GM18873 (cell line): ENCODE results near the gene CYP27A1.

Source experiments
- ATAC-seq: cut with Tn5 transposase; IDR thresholded peaks from one replicate; pipeline ENCODE4 v1.9.1; 2021; ENCODE audit warnings: mild to moderate bottlenecking, moderate library complexity, moderate number of reproducible peaks; ENCODE audit not compliant: unreplicated experiment, low FRiP score

The CYP27A1 gene

DNA sequence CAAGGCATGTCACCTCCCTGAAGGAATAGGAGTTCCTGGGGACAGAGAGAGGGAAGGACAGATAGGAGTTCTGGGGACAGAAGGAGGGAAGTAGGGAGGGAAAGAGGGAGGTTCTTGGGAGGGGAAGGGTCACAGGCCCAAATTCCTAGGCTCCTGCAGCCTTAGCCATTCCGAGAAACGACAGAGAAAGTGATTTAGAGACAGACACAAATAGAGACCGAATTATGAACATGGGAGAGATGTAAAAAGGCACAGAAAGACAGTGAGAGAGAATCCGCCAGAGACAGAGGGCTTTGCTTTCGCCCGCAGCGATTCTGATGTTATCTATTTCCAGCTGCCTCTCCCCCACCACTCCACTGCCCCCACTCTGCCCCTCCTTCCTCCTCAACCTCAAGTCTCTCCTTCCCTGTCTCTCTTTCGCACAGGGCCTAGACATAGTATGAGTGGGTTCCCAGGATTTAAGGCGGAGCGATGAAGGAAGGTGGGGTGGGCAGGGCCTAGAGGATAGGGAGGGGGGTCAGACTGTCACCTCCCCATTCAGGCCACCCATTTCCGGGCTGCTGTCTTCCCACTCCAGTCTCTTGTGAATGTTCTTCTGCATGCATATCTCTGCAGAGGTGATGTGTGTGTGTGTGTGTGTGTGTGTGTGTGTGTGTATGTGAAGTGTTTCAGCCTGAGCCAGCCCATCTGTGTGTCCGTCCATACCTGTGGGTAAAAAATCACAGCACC is 74.4 kb downstream of the CYP27A1 start:
- ATAC-seq: no peak

- ATAC-seq: no peak
These were observed 74.9 kb downstream of the CYP27A1 start for GRCh38 chr2:218856896-218857243.

- no peak for ATAC-seq
These were observed 75.6 kb downstream of the CYP27A1 start for GRCh38 chr2:218857371-218858137.

DNA sequence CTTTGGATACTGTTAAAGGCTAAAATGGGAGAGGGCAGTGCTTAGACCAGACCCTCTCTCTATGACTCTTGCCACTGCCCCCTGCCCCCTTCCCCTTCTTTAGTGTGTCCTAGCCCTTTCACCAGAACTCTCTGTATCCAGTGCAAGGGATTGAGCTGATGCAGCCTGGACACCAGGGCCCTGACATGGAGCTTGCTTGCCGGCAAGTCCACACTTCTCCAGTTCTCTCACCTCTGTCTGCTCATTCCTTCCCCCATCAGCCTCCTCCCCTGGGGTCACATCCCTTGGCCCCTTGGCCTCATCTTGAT is 76.1 kb downstream of the CYP27A1 start:
- no peak for ATAC-seq

DNA sequence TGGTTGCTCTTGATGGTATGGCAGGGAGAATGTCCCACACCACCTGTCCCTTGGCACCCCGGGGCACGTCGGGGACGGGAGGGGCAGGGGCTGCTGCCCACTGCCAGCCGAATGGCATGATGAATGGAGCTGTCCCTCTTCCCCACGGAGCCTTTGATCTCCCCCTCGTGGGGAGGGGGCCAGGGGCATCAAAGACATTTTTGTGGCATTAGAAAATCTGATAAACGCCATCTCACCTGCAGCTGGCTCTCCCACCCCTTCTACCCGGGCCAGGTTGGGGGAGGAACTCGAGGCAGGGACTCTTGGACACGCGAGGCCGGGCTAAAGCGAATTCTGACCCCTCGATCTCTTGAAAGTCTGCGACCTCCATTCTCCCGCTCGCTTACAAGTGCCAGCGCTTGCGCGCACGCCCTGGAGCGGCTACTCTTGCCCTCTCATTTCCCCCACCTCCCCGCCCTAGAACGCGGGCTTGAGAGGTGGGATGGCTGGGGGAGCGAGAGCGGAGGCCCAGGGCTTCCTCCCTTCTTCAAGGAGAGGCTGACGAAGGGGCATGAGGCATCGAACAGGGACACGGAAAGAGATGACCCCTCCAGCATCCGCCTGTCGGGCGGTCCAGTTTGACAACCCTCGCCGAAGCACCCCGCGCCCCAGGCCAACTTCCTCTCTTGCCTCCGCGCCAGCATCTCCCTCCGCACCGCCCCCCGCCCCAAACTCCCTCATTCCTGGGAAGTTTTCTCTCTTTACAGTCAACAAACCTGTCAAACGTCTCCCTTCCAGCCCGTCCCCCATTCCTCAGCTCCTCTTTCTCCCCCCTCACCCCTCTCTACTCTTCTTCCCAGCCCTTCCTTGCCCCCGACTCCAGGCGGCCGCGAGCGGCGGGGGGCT is 77.0 kb downstream of the CYP27A1 start:
- ATAC-seq: no peak

- no peak for ATAC-seq
These were observed 77.6 kb downstream of the CYP27A1 start, which contains the start of gene WNT6 for GRCh38 chr2:218859556-218859987. Gene WNT6 (plus strand): TSS chr2:218859805. CDS start chr2:218860038, 233 bp downstream.

DNA sequence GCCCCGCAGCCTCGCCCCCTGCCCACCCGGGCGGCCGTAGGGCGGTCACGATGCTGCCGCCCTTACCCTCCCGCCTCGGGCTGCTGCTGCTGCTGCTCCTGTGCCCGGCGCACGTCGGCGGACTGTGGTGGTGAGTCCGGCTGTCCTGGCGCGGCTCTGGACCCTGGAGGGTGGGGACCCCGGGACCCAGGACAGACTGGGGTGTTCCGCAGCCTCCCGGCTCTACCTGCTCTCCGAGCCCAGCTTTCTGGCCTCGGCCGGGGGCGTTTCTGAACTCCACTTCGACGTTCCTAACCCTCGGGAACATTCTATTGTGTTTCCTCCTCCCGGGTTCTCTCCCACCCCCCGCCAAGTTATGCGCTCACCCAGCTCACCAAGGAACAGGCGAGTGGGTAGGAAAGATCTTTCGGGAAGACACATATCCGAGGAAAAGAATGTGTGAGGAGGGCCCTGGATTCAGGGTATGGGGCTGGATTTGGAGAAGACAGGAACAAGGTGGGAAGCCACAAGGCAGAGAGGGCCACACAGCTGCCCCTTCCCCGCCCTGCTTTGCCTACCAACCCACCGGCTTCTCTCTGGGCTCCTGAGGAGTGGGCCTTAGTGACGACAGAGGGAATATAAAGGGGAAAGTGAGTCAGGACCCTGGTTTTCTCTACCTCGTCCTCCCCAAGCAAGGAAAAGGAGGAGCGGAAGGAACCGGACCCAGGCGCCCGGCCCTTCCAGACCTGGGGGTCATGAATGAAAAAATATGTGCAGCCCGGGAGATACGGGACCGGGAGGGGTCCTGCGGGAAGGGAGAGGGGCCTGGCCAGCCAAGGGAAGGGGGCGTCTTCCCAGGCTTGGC is 78.3 kb downstream of the CYP27A1 start:
- no peak for ATAC-seq

DNA sequence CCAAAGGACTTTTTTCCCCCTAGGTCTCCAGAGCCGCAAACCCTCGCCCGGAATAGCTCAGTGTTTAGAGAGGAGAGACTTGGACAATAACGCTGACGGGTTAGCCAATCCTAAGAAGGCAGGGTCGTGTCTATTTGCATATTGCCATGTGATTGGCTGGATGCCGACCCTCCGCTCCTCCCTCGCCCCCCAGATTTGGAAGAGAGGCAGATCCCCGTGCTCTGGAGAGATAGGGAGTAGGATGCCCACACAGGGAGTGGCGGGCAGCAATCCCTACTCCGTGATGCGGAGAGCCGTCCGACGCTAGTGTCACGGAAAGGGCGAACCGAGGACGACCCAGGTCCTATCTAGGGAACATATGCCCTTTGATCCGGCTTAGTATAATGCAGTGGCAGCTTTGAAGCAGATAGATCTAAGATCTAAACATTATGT is 79.0 kb downstream of the CYP27A1 start:
- ATAC-seq: no peak

DNA sequence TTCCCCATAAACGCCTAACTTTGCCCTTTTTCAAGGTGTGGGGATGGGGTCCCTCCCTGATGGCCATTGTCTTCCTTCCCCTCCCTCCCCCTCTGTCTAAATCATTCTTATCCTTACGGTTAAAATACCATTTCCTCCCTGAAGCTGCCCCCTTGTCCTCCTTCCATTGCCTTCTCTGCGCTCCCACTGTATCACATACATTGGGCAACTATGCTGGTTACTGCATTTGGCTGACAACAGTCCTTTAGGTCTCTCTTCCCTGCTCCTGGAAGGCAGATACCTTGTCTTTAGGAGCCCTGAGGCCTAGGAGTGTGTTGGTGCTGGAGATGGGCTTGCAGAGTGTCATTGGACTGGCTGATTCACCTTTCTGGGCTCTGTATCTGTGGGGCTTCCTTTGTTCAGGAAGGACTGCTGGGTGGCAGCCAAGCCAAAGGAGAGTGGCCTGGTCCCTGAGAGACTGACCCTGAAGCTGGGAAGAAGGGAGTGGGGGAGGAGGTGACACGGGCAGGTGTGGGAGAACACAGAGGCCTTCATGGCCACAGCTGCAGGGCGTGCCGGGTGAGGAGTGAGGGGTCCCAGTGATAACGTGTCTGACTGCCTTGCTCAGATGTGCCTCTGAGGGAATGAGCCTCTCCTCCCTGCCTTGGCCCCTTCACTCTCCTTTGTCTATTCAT is 79.8 kb downstream of the CYP27A1 start:
- no peak for ATAC-seq

- no peak for ATAC-seq
These were observed 81.1 kb downstream of the CYP27A1 start for GRCh38 chr2:218863021-218863520.
